GM19099 (cell line): ENCODE results near the gene NBPF10.
"Not testable (repeated sequence)": the region's sequence is repeated elsewhere in the genome, so short reads cannot be mapped to it uniquely, and the experiment has no call there.

Experiments
- POLR2A ChIP-seq: IDR thresholded peaks from 3 replicates; pipeline ENCODE4 v1.6.1; 2011; ENCODE audit warnings: low read depth; ENCODE audit not compliant: insufficient read length; ENCODE audit errors: extremely low read depth

Gene NBPF10

GRCh38 chr1:146144465-146144864 lies at the start of gene NBPF10:
Gene NBPF10 (minus strand): TSS chr1:146144804. CDS start chr1:146144769, 35 bp downstream.
- TF ChIP-seq POLR2A, result not testable (repeated sequence)
